HEK293 (cell line): Measurements from ENCODE around the gene ARMC2.

Experiments used
- BCL11B ChIP-seq: fragments of 450-650 bp; formaldehyde crosslinking; IDR thresholded peaks from 2 replicates; pipeline ENCODE4 v1.5.1; 2016; ENCODE audit warnings: low read depth, missing biosample characterization, missing genetic modification characterization
- HIC1 ChIP-seq: fragments of 450-650 bp; formaldehyde crosslinking; IDR thresholded peaks from 2 replicates; pipeline ENCODE4 v1.5.1; 2016; ENCODE audit warnings: missing biosample characterization, missing genetic modification characterization
- OSR2 ChIP-seq: fragments of 450-650 bp; formaldehyde crosslinking; IDR thresholded peaks from 2 replicates; pipeline ENCODE4 v1.5.1; 2016; ENCODE audit warnings: missing biosample characterization, missing genetic modification characterization
- PBX3 ChIP-seq: sonication (generic); formaldehyde crosslinking; IDR thresholded peaks from 2 replicates; pipeline ENCODE4 v1.8.1; 2022; ENCODE audit warnings: mild to moderate bottlenecking, moderate library complexity, missing genetic modification reagents
- PRDM6 ChIP-seq: fragments of 450-650 bp; formaldehyde crosslinking; IDR thresholded peaks from 2 replicates; pipeline ENCODE4 v1.5.1; 2017; ENCODE audit warnings: missing biosample characterization, missing genetic modification characterization
- SETDB1 ChIP-seq: IDR thresholded peaks from one replicate; pipeline ENCODE4 v1.6.1; 2017; ENCODE audit warnings: mild to moderate bottlenecking, low read length, moderate library complexity, mixed read lengths; ENCODE audit not compliant: insufficient read length
- TRIM28 ChIP-seq: IDR thresholded peaks from 2 replicates; pipeline ENCODE4 v1.6.1; 2011; ENCODE audit warnings: low read length, control low read depth, borderline replicate concordance
- TSHZ1 ChIP-seq: fragments of 450-650 bp; formaldehyde crosslinking; IDR thresholded peaks from 2 replicates; pipeline ENCODE4 v1.5.1; 2016; ENCODE audit warnings: missing biosample characterization, missing genetic modification characterization, borderline replicate concordance
- ZBTB7A ChIP-seq: fragments of 450-650 bp; formaldehyde crosslinking; IDR thresholded peaks from 2 replicates; pipeline ENCODE4 v1.5.1; 2016; ENCODE audit warnings: low read depth, missing biosample characterization, missing genetic modification characterization
- ZNF146 ChIP-seq: fragments of 450-650 bp; formaldehyde crosslinking; IDR thresholded peaks from 2 replicates; pipeline ENCODE4 v1.5.1; 2016; ENCODE audit warnings: missing biosample characterization, missing genetic modification characterization
- ZNF280D ChIP-seq: fragments of 450-650 bp; formaldehyde crosslinking; IDR thresholded peaks from 2 replicates; pipeline ENCODE4 v1.5.1; 2016; ENCODE audit warnings: missing biosample characterization, missing genetic modification characterization
- ZNF292 ChIP-seq: fragments of 450-650 bp; formaldehyde crosslinking; IDR thresholded peaks from 2 replicates; pipeline ENCODE4 v1.5.1; 2016; ENCODE audit warnings: low read depth, missing biosample characterization, missing genetic modification characterization, borderline replicate concordance
- ZNF311 ChIP-seq: fragments of 450-650 bp; formaldehyde crosslinking; IDR thresholded peaks from 2 replicates; pipeline ENCODE4 v1.5.1; 2017; ENCODE audit warnings: missing biosample characterization, missing genetic modification characterization, borderline replicate concordance
- ZNF449 ChIP-seq: fragments of 450-650 bp; formaldehyde crosslinking; IDR thresholded peaks from 2 replicates; pipeline ENCODE4 v1.5.1; 2017; ENCODE audit warnings: missing biosample characterization, mild to moderate bottlenecking, missing genetic modification characterization, moderate library complexity
- ZNF473 ChIP-seq: fragments of 450-650 bp; formaldehyde crosslinking; IDR thresholded peaks from 2 replicates; pipeline ENCODE4 v1.5.1; 2017; ENCODE audit warnings: missing biosample characterization, missing genetic modification characterization
- ZNF48 ChIP-seq: fragments of 450-650 bp; formaldehyde crosslinking; IDR thresholded peaks from 2 replicates; pipeline ENCODE4 v1.5.1; 2016; ENCODE audit warnings: missing biosample characterization, missing genetic modification characterization
- ZNF596 ChIP-seq: fragments of 450-650 bp; IDR thresholded peaks from 2 replicates; pipeline ENCODE4 v1.5.0; 2018; ENCODE audit warnings: missing biosample characterization, mild to moderate bottlenecking, missing genetic modification characterization, moderate library complexity
- ZNF624 ChIP-seq: fragments of 450-650 bp; formaldehyde crosslinking; IDR thresholded peaks from 2 replicates; pipeline ENCODE4 v1.5.1; 2017; ENCODE audit warnings: missing biosample characterization, missing genetic modification characterization
- ZNF645 ChIP-seq: fragments of 450-650 bp; formaldehyde crosslinking; IDR thresholded peaks from 2 replicates; pipeline ENCODE4; 2016; ENCODE audit warnings: missing biosample characterization, missing genetic modification characterization
- ZNF677 ChIP-seq: fragments of 450-650 bp; IDR thresholded peaks from 2 replicates; pipeline ENCODE4 v1.5.0; 2018; ENCODE audit warnings: missing biosample characterization, mild to moderate bottlenecking, missing genetic modification characterization, moderate library complexity
- ZNF701 ChIP-seq: fragments of 450-650 bp; formaldehyde crosslinking; IDR thresholded peaks from 2 replicates; pipeline ENCODE4 v1.5.1; 2016; ENCODE audit warnings: missing biosample characterization, missing genetic modification characterization
- ZNF747 ChIP-seq: fragments of 450-650 bp; formaldehyde crosslinking; IDR thresholded peaks from 2 replicates; pipeline ENCODE4 v1.5.1; 2016; ENCODE audit warnings: missing biosample characterization, missing genetic modification characterization
- ZNF768 ChIP-seq: fragments of 450-650 bp; formaldehyde crosslinking; IDR thresholded peaks from 2 replicates; pipeline ENCODE4 v1.5.1; 2018; ENCODE audit warnings: missing biosample characterization, mild to moderate bottlenecking, missing genetic modification characterization
- ZNF837 ChIP-seq: fragments of 450-650 bp; formaldehyde crosslinking; IDR thresholded peaks from 2 replicates; pipeline ENCODE4 v1.5.1; 2016; ENCODE audit warnings: missing biosample characterization, missing genetic modification characterization
- ZSCAN30 ChIP-seq: fragments of 450-650 bp; IDR thresholded peaks from 2 replicates; pipeline ENCODE4 v1.5.1; 2018; ENCODE audit warnings: missing biosample characterization, mild to moderate bottlenecking, missing genetic modification characterization, moderate library complexity

The ARMC2 gene

GRCh38 chr6:109008537-109009235, 160.5 kb downstream of the ARMC2 start (continued):
- TF ChIP-seq PBX3 (CRISPR knock-in tag): no peak
- TF ChIP-seq ZNF701 (tag by site-specific recombination): no peak
- no peak for TF ChIP-seq ZNF596 (tag by site-specific recombination)
- no peak for TF ChIP-seq ZNF292 (tag by site-specific recombination)
- TF ChIP-seq ZNF645 (tag by site-specific recombination): no peak
- no peak for TF ChIP-seq ZSCAN30 (tag by site-specific recombination)
- TF ChIP-seq HIC1 (tag by site-specific recombination): no peak
- no peak for TF ChIP-seq ZNF449 (tag by site-specific recombination)
- TF ChIP-seq ZBTB7A (tag by site-specific recombination): no peak
- TF ChIP-seq OSR2: no peak
- TF ChIP-seq ZNF768 (tag by site-specific recombination): no peak
- no peak for TF ChIP-seq ZNF747
- TF ChIP-seq ZNF280D (tag by site-specific recombination): no peak
- no peak for TF ChIP-seq ZNF48 (tag by site-specific recombination)
- no peak; the same call in none of the 2 replicates for TF ChIP-seq TRIM28
- TF ChIP-seq TSHZ1 (tag by site-specific recombination): no peak; the same call in 1 of the 2 replicates
- TF ChIP-seq SETDB1: no peak
- peak; percentile 97 for TF ChIP-seq PRDM6 (tag by site-specific recombination)
- no peak for TF ChIP-seq ZNF677 (tag by site-specific recombination)
- no peak for TF ChIP-seq ZNF146 (tag by site-specific recombination)
- no peak for TF ChIP-seq ZNF837 (tag by site-specific recombination)
- TF ChIP-seq ZNF311: no peak
- TF ChIP-seq ZNF624 (tag by site-specific recombination): no peak
- TF ChIP-seq ZNF473 (tag by site-specific recombination): no peak
- TF ChIP-seq BCL11B: no peak
